ENCODE measurements around the gene GRN.
A peak's percentile ranks its signal among the peaks of the same experiment; 100 is the strongest.
"Not testable (repeated sequence)": the region's sequence is repeated elsewhere in the genome, so short reads cannot be mapped to it uniquely, and the experiment has no call there.

Gene GRN

DNA sequence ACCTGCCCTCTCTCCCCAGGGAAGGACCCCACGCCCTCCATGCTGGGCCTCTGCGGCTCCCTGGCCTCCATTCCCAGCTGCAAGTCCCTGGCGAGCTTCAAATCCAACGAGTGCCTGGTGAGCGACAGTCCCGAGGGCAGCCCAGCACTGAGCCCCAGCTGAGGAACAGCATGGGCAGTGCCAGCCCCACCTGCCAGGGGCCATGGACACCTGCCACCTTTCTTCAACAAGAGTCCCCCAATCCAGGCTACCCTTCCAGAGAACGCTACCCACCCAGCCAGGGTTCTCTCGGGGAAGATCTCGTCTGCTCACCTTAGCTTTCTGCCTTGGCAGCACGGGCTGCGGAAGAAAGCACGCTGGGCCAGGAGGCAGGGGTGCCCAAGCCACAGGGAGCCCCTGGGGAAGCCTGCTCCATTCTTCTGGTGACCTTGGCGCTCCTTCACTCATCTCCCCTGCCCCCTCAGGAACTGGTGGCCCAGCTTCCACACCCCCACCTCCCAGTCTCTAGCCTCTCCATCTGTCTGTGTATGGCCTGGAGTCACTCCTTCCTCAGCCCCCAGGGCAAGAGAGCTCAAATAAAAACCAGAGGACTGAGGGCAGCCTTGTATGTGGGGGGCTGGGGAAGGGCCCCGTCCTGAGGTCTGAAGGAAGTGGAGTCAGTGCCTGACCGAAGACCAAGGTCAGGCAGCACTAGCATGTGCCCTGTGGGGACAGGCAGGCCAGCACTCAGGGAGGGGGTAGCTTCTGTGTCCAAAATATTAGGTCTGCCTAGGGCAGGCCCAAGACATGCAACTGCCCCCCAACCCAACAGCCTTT is 26.8 kb upstream of the GRN start:
- intact Hi-C loops (cut with DNase I) = no loop called here
- DNase-seq = peak in 1 of 42 donors; percentile 36

DNA sequence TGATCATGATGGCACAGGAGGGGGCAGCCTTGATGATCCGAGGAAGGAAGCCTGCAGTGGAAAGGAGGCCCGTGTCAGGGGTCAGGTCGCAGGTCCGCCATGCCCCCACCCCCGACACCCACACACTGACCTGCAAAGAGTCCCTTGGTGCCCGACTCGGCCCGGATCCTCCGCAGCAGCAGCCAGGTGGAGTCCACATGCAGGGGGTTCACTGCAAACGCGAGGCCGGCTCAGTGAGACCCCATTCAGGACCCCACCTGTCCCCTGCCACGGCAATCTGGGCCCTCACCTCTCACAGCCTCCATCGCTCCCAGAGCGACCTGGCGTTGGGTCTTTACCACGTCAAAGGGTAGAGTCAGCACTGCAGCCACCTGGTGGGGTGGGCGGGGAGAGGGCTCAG is 25.0 kb upstream of the GRN start:
- DNase-seq = no peak
- intact Hi-C loops (cut with DNase I) = no loop called here

DNA sequence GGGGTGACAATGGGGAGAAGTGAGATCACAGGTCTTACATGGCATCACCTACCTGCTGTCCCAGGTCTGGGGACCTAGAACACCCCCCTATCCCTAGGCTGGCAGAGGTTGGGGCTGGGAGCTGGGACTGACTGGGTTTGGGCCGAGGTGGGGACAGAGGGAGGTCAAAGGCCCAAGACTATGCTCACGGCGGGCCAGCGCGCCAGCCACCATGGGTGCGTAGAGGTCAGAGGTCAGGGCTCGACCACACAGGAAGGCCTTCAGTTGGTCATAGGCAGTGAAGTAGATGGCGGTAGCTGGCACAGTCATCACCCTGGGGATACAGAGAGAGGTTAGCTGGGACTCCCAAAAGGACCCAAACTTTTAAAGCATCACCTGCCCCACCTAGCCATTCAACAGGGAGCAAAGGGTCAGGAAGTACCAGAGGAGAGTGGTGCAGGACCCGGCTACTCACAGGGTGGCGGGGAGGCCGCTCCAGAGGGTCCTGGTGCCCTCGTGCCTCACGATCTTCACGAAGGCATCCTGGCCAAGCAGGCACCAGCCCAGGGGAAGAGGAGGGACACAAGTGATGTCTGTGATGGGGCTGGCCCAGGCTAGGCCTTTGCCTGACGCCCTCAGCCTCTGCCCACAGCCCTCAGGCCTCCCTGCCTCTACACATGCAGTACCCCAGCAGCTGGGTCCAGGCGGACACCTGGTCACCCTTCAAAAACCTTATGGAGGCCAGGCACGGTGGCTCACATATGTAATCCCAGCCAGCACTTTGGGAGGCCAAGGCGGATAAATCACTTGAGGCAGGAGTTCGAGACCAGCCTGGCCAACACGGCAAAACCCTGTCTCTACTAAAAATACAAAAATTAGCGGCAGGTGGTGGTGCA is 23.6 kb upstream of the GRN start:
- intact Hi-C loops (cut with DNase I) = no loop called here
- DNase-seq = no peak

DNA sequence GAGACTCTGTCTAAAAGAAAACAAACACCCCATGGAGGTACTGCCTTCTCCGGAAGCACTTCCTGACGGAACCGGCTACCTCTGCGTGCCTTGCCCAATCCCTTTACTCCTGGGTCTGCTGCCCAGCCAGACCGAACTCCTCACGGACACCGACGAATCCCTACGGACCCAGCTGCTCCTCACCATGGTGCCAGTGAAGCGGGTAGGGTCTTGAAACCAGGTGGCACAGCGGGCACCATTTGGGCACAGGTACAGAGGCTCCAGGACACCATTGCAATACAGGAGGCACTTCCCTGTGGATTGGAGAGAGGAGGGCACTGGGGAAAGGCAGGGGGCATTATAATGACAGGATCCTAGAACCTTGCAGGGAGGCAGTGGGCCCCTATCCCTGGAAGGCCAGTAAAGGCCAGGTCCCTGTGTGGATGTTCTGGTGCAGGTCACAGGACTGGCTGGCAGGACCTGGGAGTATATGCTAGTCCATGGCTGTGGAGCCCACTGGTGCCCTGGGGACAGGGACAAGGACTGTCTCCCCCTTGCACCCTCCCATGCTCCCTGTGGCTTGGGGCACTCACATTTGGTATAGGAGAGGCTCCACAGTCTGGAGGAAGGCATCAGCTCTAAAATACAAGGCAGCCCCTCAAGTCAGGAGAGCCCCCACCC is 22.7 kb upstream of the GRN start:
- intact Hi-C loops (cut with DNase I) = no loop called here
- DNase-seq = peak in 1 of 42 donors; percentile 33

DNA sequence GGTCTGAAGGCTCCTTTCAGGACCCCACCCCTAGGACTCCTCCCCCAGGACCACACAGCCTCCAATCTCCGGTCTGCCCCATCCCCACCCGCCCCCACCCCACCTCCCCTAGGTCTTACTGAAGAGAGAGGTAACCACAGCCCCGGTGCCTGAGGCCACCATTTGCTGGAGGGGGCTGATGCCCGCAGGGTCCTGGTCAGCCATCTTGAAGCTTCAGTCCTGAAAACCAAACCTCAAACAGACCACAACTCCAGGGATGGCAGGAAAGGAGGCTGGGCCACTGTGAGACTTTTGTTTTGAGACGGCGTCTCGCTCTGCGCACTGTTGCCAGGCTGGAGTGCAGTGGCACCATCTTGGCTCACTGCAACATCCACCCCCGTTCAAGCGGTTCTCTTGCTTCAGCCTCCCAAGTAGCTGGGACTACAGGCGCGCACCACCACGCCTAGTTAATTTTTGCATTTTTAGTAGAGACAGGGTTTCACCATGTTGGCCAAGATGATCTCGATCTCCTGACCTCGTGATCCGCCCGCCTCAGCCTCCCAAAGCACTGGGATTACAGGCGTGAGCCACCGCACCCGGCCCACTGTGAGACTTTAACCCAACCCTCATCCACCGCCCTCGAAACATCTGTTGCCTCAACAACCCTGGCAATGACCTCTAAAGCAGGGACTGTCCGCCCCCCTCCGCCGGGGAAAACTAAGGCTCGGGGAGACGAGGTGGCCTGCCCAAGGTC is 21.6 kb upstream of the GRN start:
- intact Hi-C loops (cut with DNase I) = no loop called here

DNA sequence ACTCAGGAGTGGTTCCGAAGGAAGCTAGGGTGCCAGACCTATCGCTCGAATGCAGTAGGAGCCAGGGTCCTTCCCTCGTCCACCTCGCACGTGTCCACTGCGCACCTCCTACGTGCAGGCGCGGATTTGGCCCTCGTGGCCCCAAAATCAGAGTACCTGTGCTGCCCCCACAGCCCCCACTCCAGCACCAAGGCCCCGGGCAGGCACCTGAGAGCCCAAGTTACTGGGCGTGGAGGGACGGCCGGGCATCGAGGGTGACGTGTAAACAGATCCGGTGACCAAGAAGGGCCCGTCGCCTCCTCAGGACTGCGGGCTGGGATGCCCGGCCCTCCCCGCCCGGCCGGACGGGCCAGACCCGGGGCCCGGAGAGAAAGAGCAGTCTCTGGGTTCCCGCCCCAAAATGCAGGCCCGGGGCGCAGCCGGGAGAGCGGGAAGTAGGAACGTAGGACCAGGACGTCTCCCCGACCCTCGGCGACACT is 21.0 kb upstream of the GRN start:
- intact Hi-C loops (cut with DNase I) = no loop called here
- peak in 1 of 42 donors; percentile 34 for DNase-seq

More for the DNA sequence above, 21.6 kb upstream of the GRN start:
- DNase-seq = no peak

DNA sequence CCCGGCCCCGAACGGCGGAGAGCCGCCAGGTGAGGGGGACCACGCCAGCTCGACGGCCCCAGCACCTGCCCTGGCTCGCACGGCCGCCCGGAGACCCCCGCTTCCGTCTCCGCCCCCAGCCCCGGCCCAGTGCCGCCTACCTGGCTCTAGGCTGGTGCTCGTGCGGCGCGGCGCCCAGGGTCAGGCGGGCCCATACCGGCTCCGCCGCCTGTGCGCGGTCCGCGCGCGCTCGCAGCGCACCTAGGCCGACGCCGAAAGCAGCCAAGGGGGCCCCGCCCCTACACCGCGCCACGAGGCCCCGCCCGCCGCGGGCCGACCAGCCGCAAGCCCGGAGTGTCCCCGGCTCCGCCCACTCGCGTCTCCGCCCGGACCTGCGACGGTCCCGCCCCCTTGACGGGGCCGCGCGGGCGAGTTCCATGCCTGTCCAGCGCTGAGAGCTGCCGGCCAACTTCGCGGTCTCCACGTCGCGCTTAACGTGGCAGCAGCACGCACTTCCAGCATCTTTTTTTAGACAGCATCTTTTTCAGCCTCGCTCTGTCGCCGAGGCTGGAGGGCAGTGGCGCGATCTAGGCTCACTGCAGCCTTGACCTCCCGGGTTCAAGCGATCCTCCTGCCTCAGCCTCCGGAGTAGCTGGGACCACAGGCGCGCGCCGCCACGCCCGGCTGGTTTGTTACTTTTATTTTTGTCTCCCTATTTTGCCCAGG is 20.4 kb upstream of the GRN start, which contains the start of gene SLC25A39:
SLC25A39 (minus strand) TSS at position 253 of the 705 bp plus-strand sequence. CDS start 1,261 bp downstream, outside the sequence.
- intact Hi-C loops (cut with DNase I) = no loop called here

DNA sequence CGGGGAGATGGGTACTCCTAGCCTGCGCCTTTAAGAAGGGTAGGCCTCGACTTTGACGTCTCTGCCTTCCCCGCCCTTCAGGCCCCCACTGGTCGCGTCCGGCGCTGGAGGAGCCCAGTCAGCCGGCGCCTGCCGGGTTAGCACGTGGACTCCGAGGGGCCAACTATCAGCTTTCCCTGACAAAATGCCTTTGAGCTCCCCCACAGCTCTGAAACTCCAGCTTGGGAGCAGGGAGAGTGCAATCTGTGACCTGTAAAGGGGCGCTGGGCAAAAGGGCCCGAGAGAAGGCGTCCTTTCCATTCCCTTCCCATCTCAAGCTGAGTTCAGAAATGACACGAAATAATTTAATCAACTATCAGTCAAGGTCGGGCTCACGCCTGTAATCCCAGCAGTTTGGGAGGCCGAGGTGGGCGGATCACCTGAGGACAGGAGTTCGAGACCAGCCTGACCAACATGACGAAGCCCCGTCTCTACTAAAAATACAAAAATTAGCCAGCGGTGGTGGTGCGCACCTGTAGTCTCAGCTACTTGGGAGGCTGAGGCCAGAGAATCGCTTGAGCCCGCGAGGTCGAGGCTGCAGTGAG is 18.1 kb upstream of the GRN start:
- DNase-seq = peak; percentile 96 to 100 (median 99)
- intact Hi-C loops (cut with DNase I) = loop anchor here (2.0 kb wide), 1 partner anchor 108 kb away; the partner anchor contains the start of gene UBTF

More for the DNA sequence above, 20.4 kb upstream of the GRN start, which contains the start of gene SLC25A39:
- peak; percentile 82 to 99 (median 96) for DNase-seq

DNA sequence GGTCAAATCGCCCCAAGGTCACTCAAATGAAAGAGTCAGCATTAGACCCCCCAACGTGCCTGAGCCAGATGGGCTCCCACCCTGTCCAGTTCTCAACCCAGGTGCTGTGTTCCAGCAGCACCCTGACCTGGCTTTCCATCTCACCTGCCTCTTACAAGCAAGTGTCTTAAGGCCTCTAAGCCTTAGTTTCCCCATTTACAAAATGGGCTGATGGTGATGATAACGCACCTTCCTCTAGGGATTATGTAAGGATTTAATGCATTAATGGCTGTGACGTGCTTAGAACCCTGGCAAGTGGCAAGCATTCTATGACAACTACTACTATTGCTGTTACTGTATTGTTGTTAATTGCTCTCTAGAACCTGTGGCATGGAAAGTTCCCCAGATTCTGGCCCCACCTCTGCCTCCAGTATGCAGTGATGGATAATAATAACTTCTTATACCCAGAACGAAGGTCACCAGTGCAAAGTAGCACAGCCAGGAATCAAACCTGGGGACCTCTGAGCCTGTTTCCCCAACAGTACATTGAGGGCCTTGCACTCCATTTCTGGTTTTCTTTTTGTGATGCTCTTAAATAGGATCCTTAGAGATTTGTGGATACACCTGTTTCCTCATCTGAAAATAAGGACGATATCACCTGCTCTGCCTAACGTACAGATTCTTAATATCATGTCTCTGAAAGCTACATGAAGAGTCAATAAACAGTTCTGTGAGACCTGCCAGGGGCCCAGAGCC is 17.2 kb upstream of the GRN start:
- intact Hi-C loops (cut with DNase I) = loop anchor here (2.0 kb wide), 1 partner anchor 109 kb away; the partner anchor contains the start of gene UBTF
- DNase-seq = no peak

DNA sequence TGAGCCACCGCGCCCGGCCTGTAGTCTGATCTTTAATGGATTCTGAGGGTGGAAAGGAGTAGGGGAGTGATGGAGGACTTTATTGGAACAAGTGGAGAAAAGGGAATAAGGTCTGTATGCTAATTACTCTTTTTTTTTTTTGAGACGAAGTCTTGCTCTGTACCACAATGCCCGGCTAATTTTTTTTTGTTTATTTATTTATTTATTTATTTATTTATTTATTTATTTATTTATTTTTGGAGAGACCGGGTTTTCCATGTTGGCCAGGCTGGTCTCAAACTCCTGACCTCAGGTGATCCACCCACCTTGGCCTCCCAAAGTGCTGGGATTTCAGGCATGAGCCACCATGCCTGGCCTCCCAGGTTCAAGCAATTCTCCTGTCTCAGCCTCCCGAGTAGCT is 15.6 kb upstream of the GRN start:
- DNase-seq; intact Hi-C loops (cut with DNase I): not testable (repeated sequence)

DNA sequence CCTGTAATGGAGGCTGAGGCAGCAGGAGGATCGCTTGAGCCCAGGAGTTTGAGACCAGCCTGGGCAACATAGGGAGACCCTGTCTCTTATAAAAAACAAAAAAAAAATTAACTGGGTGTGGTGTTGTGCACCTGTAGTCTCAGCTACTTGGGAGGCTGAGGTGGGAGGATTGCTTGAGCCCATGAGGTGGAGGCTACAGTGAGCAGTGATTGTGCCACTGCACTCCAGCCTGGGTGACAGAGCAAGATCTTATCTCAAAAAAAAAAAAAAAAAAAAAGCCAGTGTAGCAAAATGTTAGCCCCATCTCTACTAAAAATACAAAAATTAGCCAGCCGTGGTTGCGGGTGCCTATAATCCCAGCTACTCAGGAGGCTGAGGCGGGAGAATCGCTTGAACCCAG is 14.8 kb upstream of the GRN start:
- DNase-seq; intact Hi-C loops (cut with DNase I): not testable (repeated sequence)

DNA sequence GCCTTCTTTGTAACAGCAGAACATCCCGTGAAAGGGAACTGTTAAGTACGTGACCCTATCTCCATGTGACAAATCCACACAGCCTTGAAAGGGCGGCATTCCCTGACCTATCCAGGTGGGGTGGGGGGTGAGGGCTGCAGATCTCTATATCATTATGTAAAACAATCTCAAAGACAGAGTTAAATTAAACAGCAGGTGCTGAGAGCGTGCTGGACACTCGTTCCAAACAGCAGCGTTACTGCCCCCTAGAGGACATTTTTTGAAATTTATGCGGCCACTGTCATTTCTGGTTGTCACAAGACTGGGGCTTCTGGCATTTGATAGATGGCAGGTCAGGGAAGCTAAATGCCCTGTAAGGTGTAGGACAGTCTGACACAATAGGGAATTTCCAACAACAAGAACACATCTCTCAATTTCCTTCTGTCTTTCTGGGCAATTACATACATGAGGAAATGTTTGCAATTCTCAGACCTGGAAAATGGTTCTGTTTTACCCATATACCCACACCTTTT is 13.8 kb upstream of the GRN start:
- DNase-seq = peak in 39 of 42 donors; percentile 38 to 91 (median 75)
- intact Hi-C loops (cut with DNase I) = no loop called here

DNA sequence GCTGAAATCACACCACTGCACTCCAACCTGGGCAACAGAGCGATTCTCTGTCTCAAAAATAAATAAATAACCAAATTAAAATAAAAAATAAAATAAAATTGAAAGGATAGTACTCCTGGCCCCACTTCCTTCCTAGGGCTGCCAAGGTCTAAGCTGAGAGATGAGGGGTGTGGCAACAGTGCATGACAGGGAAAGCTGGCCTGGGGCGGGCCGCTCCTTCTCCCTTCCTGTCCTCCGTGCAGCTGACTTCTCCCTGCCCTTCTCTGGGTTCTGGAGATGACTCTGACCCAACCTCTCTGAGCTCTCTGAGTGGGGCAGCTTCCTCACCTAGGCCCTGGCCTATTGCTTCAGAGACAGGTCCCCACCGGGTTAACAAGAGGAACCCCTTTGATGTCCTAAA is 11.7 kb upstream of the GRN start:
- intact Hi-C loops (cut with DNase I) = no loop called here
- DNase-seq = no peak

DNA sequence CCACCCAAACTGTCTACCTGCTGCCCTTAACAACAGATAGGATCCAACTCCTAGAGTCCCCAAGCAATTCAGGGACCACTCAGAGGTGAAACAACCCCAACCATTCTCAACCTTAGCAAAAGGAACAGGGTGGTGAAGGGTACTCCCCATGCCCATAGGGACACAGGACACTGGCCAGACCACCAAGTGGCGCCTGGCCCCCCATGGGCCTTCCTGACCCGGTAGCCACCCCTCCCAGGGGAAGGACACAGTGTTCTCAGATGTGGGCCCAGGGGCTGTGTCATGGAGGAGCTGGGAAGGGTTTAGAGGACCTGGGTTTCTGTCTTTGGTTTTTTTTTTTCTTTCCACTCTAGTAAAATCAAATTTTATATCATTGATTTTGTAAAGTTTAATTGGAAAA is 10.8 kb upstream of the GRN start:
- DNase-seq = no peak
- intact Hi-C loops (cut with DNase I) = no loop called here

DNA sequence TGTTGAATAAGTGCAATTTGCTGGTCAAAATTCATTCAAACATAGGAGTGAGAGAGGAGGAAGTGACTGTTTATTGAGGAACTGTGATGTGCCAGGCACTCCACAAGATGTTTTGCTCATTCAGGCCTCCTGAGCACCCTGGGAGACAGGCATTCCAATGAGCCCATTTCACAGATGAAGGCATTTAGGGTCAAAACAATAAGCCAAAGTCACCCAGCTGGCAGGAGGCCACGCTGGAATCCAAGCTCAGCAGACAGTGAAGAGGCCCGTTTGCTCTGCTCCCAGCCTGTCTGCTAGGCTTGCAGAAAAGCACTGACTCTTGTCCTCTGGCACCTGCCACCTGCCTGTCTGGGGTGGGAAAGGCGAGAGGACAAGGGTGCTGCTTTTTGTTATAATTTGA is 10.4 kb upstream of the GRN start:
- DNase-seq = no peak
- intact Hi-C loops (cut with DNase I) = no loop called here

DNA sequence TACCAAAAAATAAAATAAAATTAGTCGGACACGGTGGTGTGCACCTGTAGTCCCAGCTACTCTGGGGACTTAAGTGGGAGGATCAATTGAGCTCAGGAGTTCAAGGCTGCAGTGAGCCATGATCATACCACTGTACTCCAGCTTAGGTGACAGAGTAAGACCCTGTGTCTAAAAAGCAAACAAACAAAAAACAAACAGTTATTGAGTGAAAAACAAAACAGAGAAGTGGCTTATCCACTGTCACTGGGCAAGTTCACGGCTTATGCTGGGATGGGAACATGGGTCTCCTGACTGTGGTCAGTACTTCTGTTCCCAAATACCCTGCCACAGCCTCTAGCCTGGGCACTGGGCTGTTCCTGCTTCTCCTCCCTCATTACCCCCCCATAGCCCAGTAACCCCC is 9.5 kb upstream of the GRN start:
- intact Hi-C loops (cut with DNase I) = no loop called here

DNA sequence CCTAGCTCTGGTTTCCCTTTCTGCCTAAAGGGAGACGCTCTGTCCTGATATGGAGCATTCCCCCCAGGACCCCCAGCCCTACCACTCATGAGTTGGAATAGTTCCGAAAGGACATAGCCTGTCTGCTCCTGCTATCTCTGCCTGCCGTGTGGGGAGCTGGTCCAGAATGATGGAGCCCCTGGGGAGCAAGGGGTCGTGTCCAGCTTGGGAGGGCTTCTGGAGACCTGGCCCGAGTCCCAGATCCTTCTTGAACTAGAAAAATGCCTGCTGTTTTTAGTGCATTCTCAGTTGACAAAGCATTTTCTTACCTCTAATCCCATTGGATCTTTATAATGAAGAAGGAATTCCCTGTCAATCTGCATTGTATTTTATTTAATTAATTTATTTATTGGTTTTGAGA is 9.1 kb upstream of the GRN start:
- intact Hi-C loops (cut with DNase I) = no loop called here

More for the DNA sequence above, 9.5 kb upstream of the GRN start:
- DNase-seq = no peak

More for the DNA sequence above, 9.1 kb upstream of the GRN start:
- DNase-seq = no peak

All from head of caudate nucleus (tissue), 42 donors.